GM12874 (cell line): ENCODE results near the gene CAP2.

ENCODE experiments used
- TF ChIP-seq, protein P1 (sequence below): IDR thresholded peaks from 2 replicates; pipeline ENCODE4 v1.5.1; 2011; ENCODE audit warnings: low read depth, mild to moderate bottlenecking, control low read depth, low read length, moderate library complexity; ENCODE audit not compliant: insufficient read depth

Gene CAP2

DNA sequence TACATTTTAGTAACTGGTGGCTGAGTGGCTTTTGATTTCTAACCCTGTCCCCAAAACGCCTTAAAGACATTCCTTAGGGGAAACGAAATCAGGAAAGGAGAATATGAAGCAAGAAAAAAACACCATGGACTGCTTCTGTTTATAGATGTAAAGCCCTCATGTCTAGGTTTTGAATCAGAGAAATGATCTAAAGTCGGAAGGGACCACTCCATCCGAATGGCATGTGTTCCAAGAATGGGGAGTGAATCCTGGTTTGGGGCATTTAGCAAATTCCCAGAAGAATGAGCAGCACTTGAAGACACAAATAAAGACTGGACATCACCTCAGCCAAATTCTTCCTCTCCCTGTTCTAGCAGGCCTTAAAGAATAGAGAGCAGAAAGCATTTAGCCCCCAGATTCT lies 65.6 kb downstream of the CAP2 start:
- TF ChIP-seq, protein P1, sequence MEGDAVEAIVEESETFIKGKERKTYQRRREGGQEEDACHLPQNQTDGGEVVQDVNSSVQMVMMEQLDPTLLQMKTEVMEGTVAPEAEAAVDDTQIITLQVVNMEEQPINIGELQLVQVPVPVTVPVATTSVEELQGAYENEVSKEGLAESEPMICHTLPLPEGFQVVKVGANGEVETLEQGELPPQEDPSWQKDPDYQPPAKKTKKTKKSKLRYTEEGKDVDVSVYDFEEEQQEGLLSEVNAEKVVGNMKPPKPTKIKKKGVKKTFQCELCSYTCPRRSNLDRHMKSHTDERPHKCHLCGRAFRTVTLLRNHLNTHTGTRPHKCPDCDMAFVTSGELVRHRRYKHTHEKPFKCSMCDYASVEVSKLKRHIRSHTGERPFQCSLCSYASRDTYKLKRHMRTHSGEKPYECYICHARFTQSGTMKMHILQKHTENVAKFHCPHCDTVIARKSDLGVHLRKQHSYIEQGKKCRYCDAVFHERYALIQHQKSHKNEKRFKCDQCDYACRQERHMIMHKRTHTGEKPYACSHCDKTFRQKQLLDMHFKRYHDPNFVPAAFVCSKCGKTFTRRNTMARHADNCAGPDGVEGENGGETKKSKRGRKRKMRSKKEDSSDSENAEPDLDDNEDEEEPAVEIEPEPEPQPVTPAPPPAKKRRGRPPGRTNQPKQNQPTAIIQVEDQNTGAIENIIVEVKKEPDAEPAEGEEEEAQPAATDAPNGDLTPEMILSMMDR = no peak

DNA sequence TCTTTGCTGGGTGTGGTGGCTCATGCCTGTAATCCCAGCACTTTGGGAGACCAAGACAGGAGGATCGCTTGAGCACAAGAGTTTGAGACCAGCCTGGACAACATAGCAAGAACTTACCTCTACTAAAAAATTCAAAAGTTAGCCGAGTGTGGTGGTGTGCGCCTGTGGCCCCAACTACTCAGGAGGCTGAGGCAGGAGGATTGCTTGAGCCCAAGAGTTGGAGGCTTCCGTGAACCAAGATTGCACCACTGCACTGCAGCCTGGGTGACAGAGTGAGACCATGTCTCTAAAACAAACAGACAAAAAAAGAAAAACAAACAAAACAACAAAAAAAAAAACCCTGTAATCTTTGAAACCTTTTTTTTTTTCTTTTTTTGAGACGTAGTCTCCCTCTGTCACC lies 67.5 kb downstream of the CAP2 start:
- TF ChIP-seq, protein P1 = no peak

- TF ChIP-seq, protein P1 = no peak
Observed at GRCh38 chr6:17466147-17466546, 72.8 kb downstream of the CAP2 start.

- TF ChIP-seq, protein P1 = no peak
Observed at GRCh38 chr6:17466707-17467106, 73.3 kb downstream of the CAP2 start.

DNA sequence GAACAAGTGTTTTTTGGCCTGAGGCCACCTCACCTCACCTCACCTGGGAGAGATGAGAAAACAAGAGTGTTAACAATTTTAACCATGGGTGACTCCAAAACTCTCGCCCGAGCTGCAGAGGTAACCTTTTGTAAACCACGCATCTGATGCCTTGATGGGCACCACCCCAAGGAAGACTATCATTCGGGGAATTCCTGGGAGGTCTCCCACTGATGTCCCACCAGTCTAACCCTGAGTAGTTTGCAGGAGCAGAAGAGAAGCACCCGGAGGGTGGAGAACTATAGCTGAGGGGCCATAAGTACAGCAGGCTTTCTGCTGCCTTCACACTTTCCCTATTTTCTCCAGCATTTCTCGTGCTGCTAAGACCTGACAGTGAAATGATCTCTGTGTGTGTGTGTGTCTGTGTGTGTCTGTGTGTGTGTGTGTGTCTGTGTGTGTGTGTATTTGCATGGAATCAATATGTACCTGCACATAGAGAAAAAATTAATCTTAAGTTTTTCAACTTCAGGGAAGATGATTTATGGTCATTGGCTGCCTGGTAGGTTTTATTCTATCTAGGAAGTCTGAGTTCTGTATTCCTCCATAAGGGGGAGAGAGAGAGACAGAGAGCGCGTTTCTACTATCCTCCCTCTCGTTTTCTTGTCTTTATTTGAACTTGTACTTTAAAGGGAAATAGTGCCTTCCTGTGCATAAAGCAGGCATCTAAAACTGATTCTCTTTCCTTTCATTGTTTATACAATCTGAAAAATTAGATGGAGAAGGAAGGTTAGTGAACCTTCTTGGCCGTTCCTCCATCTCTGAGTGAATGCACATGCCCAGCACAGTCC lies 75.8 kb downstream of the CAP2 start:
- TF ChIP-seq, protein P1 = no peak

DNA sequence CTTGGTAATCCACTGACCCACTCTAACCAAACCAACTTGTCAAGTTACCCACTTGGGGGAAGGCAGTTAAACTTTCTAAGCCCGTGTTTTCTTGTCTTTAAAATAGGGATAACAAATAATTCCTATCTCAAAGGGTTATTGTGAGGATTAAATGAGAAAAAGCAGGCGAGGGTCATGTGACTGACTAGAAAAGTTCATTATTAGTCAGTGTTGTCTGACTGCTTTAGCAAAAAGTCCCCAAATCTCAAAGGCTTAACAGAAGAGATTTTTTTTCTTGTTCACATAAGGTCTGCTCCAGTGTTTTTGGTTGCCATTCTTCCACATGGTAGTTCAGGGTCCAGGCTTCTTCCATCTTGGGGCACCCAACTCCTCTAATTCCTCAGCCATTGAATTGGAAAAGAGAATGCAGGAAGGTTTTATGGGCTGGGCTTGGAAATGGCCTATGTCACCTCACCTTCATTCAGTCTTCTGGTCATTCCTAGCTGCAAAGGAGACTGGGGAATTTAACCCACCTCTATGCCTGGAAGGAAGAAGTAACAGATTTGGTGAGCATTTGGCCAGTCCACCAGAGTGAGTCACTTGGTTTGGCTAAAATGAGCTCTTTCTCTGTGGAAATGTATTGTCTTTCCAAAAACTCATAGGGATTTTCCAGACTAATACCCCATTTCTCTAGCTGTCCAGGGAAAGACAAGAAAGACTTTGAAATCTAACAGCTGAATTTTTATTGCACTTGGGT lies 77.0 kb downstream of the CAP2 start:
- TF ChIP-seq, protein P1 = no peak

DNA sequence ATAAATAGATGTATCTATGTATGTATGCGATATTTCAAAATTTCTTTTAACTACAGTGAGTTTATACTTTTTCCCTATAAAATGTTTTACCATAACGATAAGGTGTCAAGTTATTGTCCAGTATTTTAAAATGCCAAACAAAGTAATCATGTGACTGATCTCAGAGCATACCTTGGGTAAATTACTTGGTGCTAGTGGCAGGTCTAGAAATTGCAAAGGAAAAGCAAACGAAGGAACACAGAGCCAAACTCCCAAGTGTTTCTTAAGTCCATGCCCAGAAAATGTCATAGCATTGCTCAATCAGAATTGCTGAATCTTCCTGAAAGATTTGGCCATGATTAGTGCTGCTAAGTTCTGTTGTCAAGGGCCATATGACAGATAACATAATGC lies 77.5 kb downstream of the CAP2 start:
- TF ChIP-seq, protein P1 = no peak
